ENCODE results near the gene HAPLN2.
"Not testable (repeated sequence)": the region's sequence is repeated elsewhere in the genome, so short reads cannot be mapped to it uniquely, and the experiment has no call there.

The HAPLN2 gene

GRCh38 chr1:156592158-156592909, 26.9 kb upstream of the HAPLN2 start:
- no peak for DNase-seq (ENCODE audit: low spot score)

- DNase-seq (ENCODE audit: low spot score), result no peak
These were observed 26.1 kb upstream of the HAPLN2 start for GRCh38 chr1:156592910-156593660.

- DNase-seq (ENCODE audit: low spot score), result no peak
These were observed 25.6 kb upstream of the HAPLN2 start for GRCh38 chr1:156593661-156593989.

- DNase-seq (ENCODE audit: low spot score), result no peak
These were observed 25.0 kb upstream of the HAPLN2 start for GRCh38 chr1:156594190-156594589.

GRCh38 chr1:156595016-156595415, 24.2 kb upstream of the HAPLN2 start:
- DNase-seq (ENCODE audit: low spot score), result no peak

- no peak for DNase-seq (ENCODE audit: low spot score)
These were observed 22.8 kb upstream of the HAPLN2 start for GRCh38 chr1:156596426-156596825.

GRCh38 chr1:156598125-156598524, 21.1 kb upstream of the HAPLN2 start:
- DNase-seq (ENCODE audit: low spot score), result no peak

- DNase-seq (ENCODE audit: low spot score), result no peak
These were observed 20.3 kb upstream of the HAPLN2 start for GRCh38 chr1:156598731-156599432.

- no peak for DNase-seq (ENCODE audit: low spot score)
These were observed 19.4 kb upstream of the HAPLN2 start for GRCh38 chr1:156599811-156600210.

GRCh38 chr1:156600733-156601121, 18.5 kb upstream of the HAPLN2 start:
- no peak for DNase-seq (ENCODE audit: low spot score)

- DNase-seq (ENCODE audit: low spot score), result peak; percentile 87
These were observed 17.9 kb upstream of the HAPLN2 start, which contains the start of gene GPATCH4 for GRCh38 chr1:156601122-156601830. GPATCH4 (minus strand) TSS chr1:156601479.

- no peak for DNase-seq (ENCODE audit: low spot score)
These were observed 17.3 kb upstream of the HAPLN2 start for GRCh38 chr1:156601892-156602291.

- DNase-seq (ENCODE audit: low spot score), result no peak
These were observed 16.6 kb upstream of the HAPLN2 start for GRCh38 chr1:156602557-156602993.

GRCh38 chr1:156607344-156607743, 11.9 kb upstream of the HAPLN2 start:
- DNase-seq (ENCODE audit: low spot score), result not testable (repeated sequence)

- DNase-seq (ENCODE audit: low spot score), result peak; percentile 81
These were observed 11.1 kb upstream of the HAPLN2 start for GRCh38 chr1:156608036-156608674.

- DNase-seq (ENCODE audit: low spot score), result no peak
These were observed 10.2 kb upstream of the HAPLN2 start for GRCh38 chr1:156608981-156609380.

- DNase-seq (ENCODE audit: low spot score), result not testable (repeated sequence)
These were observed 9.1 kb upstream of the HAPLN2 start for GRCh38 chr1:156610072-156610471.

- DNase-seq (ENCODE audit: low spot score), result no peak
These were observed 6.5 kb upstream of the HAPLN2 start for GRCh38 chr1:156612666-156613065.

- DNase-seq (ENCODE audit: low spot score), result no peak
These were observed 3.3 kb upstream of the HAPLN2 start for GRCh38 chr1:156615946-156616345.

- peak; percentile 88 for DNase-seq (ENCODE audit: low spot score)
These were observed 2.8 kb upstream of the HAPLN2 start for GRCh38 chr1:156616463-156616862.

GRCh38 chr1:156619582-156619955, 354 bp downstream of the HAPLN2 start:
- no peak for DNase-seq (ENCODE audit: low spot score)

All from putamen (tissue), 1 donor.